ENCODE results near the gene BORCS5. TPM values are rescaled to one million over a fixed set of nuclear protein-coding genes. Genes with fewer than 3 reads are reported as not detected.

BORCS5 gene
- total and polyA plus RNA-seq, 2 of the 8 experiments (the other 6 are each of a cell fraction or from before 2014, with no cell fraction given), result 8.3 to 17.4 TPM

DNA sequence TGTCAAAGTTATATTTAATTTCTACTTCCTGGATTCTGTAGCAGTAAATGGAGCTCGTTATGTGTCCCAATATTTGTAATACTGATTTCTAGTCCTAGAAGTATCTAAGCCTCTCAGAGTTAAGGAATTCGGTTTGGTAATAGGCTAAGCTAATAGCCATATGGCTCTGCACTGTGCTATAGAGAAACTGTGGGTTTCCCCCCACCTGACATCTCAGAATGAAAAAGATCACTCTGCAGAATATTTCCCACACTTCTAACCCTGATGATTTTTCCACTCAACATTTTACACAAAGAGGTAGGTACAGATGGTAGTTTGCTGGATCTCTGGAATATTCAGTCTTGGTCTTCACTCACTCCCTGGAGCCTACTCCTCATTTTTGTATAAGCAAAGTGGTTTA lies 71.2 kb downstream of the BORCS5 start:
- Histone ChIP-seq H2BK20ac (ENCODE audit: low read length) (no peak overlapping the region), H3K4me3 (ENCODE audit: extremely low read depth in 1 of 4, insufficient read depth in 2 of 4, low read depth in 3 of 4, low read length in 4 of 4) (no peak overlapping the region), H2AK5ac (ENCODE audit: low read depth, low read length) (no peak overlapping the region), H3K4me2 (ENCODE audit: insufficient read depth in 1 of 2, low read depth in 2 of 2, low read length in 2 of 2) (no peak overlapping the region), H3K23ac (ENCODE audit: insufficient read length) (no peak overlapping the region), H2AFZ (ENCODE audit: low read length) (no peak overlapping the region), H3K79me1 (ENCODE audit: low read depth, low read length) (no peaks in the 10 kb centered on the region), H2BK12ac (ENCODE audit: low read depth, low read length) (no peak overlapping the region), H2BK15ac (ENCODE audit: low read length) (no peak overlapping the region), H3K79me2 (ENCODE audit: control insufficient read depth in 1 of 2, insufficient read depth in 2 of 2, low read length in 2 of 2) (no peaks in the 10 kb centered on the region), H3K9me3 (ENCODE audit: insufficient read depth in 2 of 2, low read depth in 1 of 2, low read length in 1 of 2) (peaks cover 0 to 3% of the 10 kb centered on the region in 2 experiments; a peak in 1 of 4 replicates), H3K27ac (ENCODE audit: low read depth, low read length) (no peak overlapping the region), H2BK5ac (ENCODE audit: low read depth, low read length) (no peak overlapping the region), H3K23me2 (ENCODE audit: low read depth, low read length) (no peaks in the 10 kb centered on the region), H4K91ac (replicated peaks; ENCODE audit: insufficient read length, low read length) (no peak overlapping the region), H3K36me3 (ENCODE audit: control insufficient read depth in 2 of 4, insufficient read depth in 4 of 4, low read length in 3 of 4) (no peaks in the 10 kb centered on the region; a peak in 1 of 8 replicates), H3K27me3 (replicated peaks in 1 of 4; ENCODE audit: control insufficient read depth in 3 of 4, extremely low read depth in 1 of 4, insufficient read depth in 3 of 4, low read length in 3 of 4) (no peaks in the 10 kb centered on the region), H3K18ac (ENCODE audit: extremely low read depth, low read length) (no peak overlapping the region), H3K4me1 (replicated peaks in 1 of 4; ENCODE audit: control insufficient read depth in 3 of 4, insufficient read depth in 4 of 4, low read length in 3 of 4) (peaks cover 0 to 4% (median 1%) of the 10 kb centered on the region in 4 experiments; a peak in 2 of 7 replicates), H3K4ac (replicated peaks; ENCODE audit: insufficient read length, low read depth, low read length) (no peak overlapping the region), H3K9ac (replicated peaks in 1 of 4; ENCODE audit: extremely low read depth in 1 of 4, low read depth in 3 of 4, low read length in 3 of 4) (no peak overlapping the region), H4K8ac (ENCODE audit: extremely low read depth, insufficient read depth, low read length) (no peak overlapping the region), H4K5ac (ENCODE audit: insufficient read length, low read depth, low read length) (no peak overlapping the region), H3K56ac (replicated peaks; ENCODE audit: insufficient read length, low read depth, low read length) (no peak overlapping the region), H2BK120ac (replicated peaks; ENCODE audit: low read depth, low read length) (no peak overlapping the region), H4K20me1 (replicated peaks in 1 of 2; ENCODE audit: control insufficient read depth in 1 of 2, insufficient read depth in 2 of 2, low read length in 2 of 2) (no peaks in the 10 kb centered on the region), H3K14ac (ENCODE audit: insufficient read length) (no peak overlapping the region)
- CTCF ChIA-PET (ENCODE audit: partially characterized antibody), result interaction anchor here (1.2 kb wide), 2 partner anchors 31 to 275 kb away, joined by 3 read pairs; no protein-coding TSS in a partner anchor
- 81% methylated on average over 2 of the region's 2 CpGs; no CpG with 5 or more reads in 1 of the 2 experiments for WGBS, 2 experiments (ENCODE audit: extremely low coverage in 1 of 2, insufficient coverage in 1 of 2, insufficient read length in 1 of 2, insufficient replicate concordance in 2 of 2, low coverage in 1 of 2, low lambda C conversion rate in 2 of 2, missing lambda C conversion rate in 1 of 2)
- POLR2A ChIA-PET (ENCODE audit: partially characterized antibody), result no interaction called here
- DNase-seq (ENCODE audit: low read depth in 1 of 2, low spot score in 2 of 2) (no peak), FAIRE-seq (no peak)
- TF ChIP-seq CEBPB (IDR thresholded peaks at IDR 0.05; ENCODE audit: low read depth, low read length), result no peak
- TF ChIP-seq SUZ12 (IDR thresholded peaks at IDR 0.05; ENCODE audit: low read length), result no peak
- no peak for TF ChIP-seq SP2 (IDR thresholded peaks at IDR 0.05; ENCODE audit: low read length)
